ENCODE measurements around the gene MAP3K10.
"Not testable (repeated sequence)": the region's sequence is repeated elsewhere in the genome, so short reads cannot be mapped to it uniquely, and the experiment has no call there.

The MAP3K10 gene

DNA sequence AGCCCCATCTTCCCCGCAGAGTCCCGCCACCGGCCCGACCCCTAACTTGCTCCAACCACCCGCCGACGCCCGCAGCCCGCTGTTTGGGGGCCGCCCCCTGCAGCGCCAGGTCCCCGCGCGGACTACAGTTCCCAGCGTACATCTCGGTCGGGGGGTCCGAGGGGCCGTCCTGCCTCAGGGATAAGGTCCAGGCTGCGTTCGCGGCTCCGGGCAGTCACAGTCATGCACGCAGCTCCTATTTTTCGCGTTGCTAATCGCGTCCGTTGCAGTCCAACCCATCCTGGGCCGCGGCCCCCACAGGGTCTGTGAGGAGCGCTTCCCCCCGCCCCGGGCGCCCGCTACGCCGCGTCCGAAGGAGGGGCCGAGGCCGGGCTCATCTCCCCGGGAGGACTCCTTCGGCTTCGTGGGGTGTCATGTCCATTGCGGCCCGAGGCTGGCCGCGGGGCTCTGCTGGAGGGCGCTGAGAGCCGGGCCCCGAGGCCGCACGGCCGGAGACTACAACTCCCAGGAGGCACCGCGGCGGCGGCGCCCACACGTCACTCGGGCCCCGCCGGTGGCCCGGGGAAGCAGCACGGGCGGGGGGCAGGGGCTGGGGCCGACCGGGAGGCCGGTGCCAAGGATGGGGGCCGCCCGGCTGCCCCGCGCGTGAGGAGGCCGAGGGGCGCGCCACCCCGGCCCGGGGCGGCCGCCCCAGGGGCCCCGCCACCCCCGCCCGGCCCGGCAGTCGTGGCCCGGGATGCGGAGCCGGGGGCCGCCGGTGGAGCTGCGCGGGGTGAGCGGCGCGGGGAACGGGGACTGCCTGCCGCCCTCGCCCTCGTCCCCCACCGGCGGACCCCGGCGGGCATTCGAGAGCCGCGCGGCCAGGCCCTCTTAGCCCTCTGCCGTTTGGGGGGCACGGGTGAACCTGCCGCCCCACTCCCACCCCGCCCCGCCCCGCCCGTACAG, at the start of gene MAP3K10:
Gene MAP3K10, plus strand, starts transcription at position 536 of the 945 bp plus-strand sequence. CDS start 606 bp downstream, outside the sequence.
- DNase-seq: peak; percentile 73

GRCh38 chr19:40141551-40141950, 49.7 kb upstream of the MAP3K10 start:
- no peak for DNase-seq

DNA sequence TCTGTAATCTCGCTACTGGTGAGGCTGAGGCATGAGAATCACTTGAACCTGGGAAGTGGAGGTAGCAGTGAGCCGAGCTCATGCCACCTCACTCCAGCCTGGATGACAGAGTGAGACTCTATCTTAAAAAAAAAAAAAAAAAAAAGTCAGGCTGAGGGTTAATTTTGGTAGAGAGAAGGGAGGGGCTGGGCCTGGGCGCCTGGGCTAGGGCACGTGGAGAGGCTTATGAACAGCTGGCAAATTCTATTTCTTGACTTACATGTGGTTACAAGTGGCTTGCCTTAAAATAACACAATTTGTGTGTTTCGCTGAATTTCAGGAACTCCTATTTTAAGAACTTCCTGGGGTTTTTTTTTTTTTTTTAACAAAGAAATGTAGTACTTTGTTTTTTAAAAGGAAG, 47.6 kb upstream of the MAP3K10 start:
- DNase-seq: no peak

DNA sequence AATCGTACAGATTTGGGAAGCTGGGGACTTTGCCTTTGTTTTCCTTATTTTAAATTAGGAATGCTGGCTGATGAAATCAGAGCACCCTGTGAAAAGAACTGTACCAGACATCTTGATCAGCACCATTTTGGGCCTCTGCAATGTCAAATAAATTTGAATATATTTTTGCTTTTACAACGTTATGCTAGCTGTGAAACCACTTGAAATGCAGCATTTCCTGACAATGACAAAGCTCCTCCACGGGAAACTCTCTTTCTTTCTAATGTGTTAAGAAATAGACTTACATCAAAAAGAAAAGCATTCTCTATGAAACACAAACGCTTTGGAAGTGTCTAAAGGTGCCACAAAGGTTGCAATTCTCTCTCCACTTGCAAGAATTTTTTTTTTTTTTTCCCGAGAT, 47.1 kb upstream of the MAP3K10 start:
- no peak for DNase-seq

GRCh38 chr19:40144947-40145748, 46.1 kb upstream of the MAP3K10 start:
- no peak for DNase-seq

GRCh38 chr19:40145749-40146029, 45.5 kb upstream of the MAP3K10 start:
- not testable (repeated sequence) for DNase-seq

GRCh38 chr19:40147338-40147692, 43.9 kb upstream of the MAP3K10 start:
- DNase-seq: no peak

GRCh38 chr19:40147693-40148347, 43.4 kb upstream of the MAP3K10 start:
- DNase-seq: no peak

- no peak for DNase-seq
These were observed 41.7 kb upstream of the MAP3K10 start for GRCh38 chr19:40149501-40149900.

- no peak for DNase-seq
These were observed 41.1 kb upstream of the MAP3K10 start for GRCh38 chr19:40150170-40150569.

DNA sequence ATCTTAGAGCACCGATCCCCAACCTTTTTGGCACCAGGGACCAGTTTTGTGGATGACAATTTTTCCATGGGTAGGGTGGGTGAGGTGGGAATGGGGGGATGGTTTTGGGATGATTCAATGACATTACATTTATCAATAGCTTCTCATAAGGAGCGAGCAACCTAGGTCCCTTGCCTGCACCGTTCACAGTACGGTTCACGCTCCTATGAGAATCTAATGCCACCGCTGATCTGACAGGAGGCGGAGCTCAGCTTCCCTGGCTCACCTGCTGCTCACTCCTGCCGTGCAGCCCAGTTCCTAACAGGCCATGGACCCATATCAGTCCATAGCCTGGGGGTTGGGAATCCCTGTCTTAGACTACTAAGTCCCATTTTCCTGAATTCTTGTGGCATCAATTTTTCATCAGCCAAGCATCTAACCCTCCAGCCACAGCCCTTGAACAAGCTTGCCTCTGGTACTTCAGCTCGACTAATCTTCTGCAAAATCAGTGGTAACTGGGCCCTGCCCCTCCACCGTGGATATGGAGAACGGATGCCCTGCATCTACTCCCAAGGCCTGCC, 37.0 kb upstream of the MAP3K10 start:
- DNase-seq: no peak

- DNase-seq: no peak
These were observed 35.4 kb upstream of the MAP3K10 start for GRCh38 chr19:40155749-40156265.

DNA sequence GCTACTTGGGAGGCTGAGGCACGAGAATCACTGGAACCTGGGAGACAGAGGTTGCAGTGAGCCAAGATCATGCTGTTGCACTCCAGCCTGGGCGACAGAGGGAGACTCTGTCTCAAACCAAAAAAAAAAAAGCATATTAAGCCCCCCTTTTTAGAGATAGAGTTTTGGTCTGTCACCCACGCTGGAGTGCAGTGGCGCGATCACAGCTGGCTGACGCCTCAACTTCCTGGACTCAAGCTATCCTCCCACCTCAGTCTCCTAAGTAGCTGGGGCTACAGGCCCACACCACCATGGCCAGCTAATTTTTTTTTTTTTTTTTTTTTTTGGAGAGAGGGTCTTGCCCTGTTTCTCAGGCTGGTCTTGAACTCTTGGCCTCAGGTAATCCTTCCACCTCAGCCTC, 34.2 kb upstream of the MAP3K10 start:
- DNase-seq: no peak

- no peak for DNase-seq
These were observed 31.5 kb upstream of the MAP3K10 start for GRCh38 chr19:40159744-40160143.

GRCh38 chr19:40162104-40162503, 29.1 kb upstream of the MAP3K10 start:
- DNase-seq: no peak

GRCh38 chr19:40163541-40164129, 27.6 kb upstream of the MAP3K10 start:
- DNase-seq: no peak

- no peak for DNase-seq
These were observed 25.8 kb upstream of the MAP3K10 start for GRCh38 chr19:40165362-40165937.

- DNase-seq: not testable (repeated sequence)
These were observed 21.5 kb upstream of the MAP3K10 start for GRCh38 chr19:40169482-40170302.

DNA sequence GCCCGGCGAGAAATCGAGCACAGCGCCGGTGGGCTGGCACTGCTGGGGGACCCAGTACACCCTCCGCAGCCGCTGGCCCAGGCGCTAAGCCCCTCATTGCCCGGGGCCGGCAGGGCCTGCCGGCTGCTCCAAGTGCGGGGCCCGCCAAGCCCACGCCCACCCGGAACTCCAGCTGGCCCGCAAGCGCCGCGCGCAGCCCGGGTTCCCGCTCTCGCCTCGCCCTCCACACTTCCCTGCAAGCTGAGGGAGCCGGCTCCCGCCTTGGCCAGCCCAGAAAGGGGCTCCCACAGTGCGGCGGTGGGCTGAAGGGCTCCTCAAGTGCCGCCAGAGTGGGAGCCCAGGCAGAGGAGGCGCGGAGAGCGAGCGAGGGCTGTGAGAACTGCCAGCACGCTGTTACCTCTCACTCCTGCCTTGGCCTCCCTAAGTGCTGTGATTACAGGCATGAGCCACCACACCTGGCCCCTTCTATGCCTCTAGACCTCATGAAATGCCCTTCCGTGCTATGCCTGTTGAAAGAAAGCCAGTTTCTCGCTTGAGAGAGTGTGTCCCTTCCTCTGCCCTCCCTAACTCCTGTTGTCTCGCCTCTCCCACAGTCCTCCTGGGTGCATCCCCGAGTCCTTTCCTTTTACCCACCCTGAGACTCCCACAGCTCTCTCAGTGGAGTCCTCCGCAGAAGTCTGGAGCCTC, 20.8 kb upstream of the MAP3K10 start:
- not testable (repeated sequence) for DNase-seq

DNA sequence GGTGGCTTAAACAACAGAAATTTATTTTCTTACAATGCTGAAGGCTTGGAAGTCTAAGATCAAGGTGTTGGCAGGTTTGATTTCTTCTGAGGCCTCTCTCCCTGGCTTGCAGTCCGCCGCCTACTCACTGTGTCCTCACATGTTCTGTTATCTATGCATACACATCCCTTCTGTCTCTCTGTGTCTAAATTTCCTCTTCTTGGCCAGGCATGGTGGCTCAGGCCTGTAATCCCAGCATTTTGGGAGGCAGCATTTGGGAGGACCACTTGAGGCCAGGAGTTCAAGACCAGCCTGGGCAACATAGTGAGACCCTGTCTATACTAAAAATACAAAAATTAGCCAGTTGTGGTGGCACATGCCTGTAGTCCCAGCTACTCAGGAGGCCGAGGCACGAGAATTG, 19.9 kb upstream of the MAP3K10 start:
- DNase-seq: not testable (repeated sequence)

GRCh38 chr19:40174092-40174491, 17.1 kb upstream of the MAP3K10 start:
- DNase-seq: no peak

Data from T1000 (cell line).